GM19238 (cell line): ENCODE data around the gene ADCYAP1.

Source experiments
- DNase-seq: peaks from one replicate; pipeline ENCODE4 v3.0.0; 2011; ENCODE audit warnings: low spot score; ENCODE audit not compliant: insufficient read length

The ADCYAP1 gene

GRCh38 chr18:959854-960253 lies 55.2 kb downstream of the ADCYAP1 start:
- no peak for DNase-seq
